Measurements from ENCODE around the gene CIAO3. TPM values are rescaled to one million over a fixed set of nuclear protein-coding genes. Genes with fewer than 3 reads are reported as not detected.

Gene CIAO3
- total RNA-seq, 1 experiment from 2014 or later: 21.9 TPM

GRCh38 chr16:761625-762513 is 21.1 kb upstream of the CIAO3 start:
- Histone ChIP-seq H2BK120ac (ENCODE audit: low read depth, low read length, poor library complexity, severe bottlenecking) (no peak overlapping the region), H2AK5ac (ENCODE audit: insufficient read length, low read length) (no peak overlapping the region)
- WGBS (ENCODE audit: extremely low coverage, insufficient read length, low lambda C conversion rate): no CpG with 5 or more reads among the region's 22 CpGs

More at GRCh38 chr16:761625-762513, 21.1 kb upstream of the CIAO3 start:
- H2BK20ac ChIP-seq (ENCODE audit: low read depth, low read length, poor library complexity, severe bottlenecking): no peak overlapping the region
- Mint-ChIP-seq H3K4me3 (no peak overlapping the region), H3K4me1 (peaks cover 5 to 10% of the 10 kb centered on the region in 2 experiments), H3K36me3 (ENCODE audit: insufficient read depth in 1 of 3, low read depth in 3 of 3) (no peaks in the 10 kb centered on the region), H3K27me3 (ENCODE audit: low read depth) (peaks cover 16% of the 10 kb centered on the region), H3K9me3 (no peaks in the 10 kb centered on the region), H3K27ac (no peak overlapping the region)
- no peak overlapping the region for H3K56ac ChIP-seq (ENCODE audit: insufficient read length, low read depth, low read length)
- no peak overlapping the region for H4K91ac ChIP-seq (ENCODE audit: insufficient read length, low read depth, low read length)
- H2BK5ac ChIP-seq (ENCODE audit: insufficient read length, low read length): no peak overlapping the region
- no peak overlapping the region for H3K27ac ChIP-seq (ENCODE audit: insufficient read length, low read depth, low read length)
- no peak overlapping the region for H3K4me2 ChIP-seq (ENCODE audit: insufficient read depth, insufficient read length, low read length)
- H4K8ac ChIP-seq (replicated peaks; ENCODE audit: insufficient read length, low read depth, low read length): no peak overlapping the region
- no peaks in the 10 kb centered on the region for H4K20me1 ChIP-seq (ENCODE audit: control insufficient read depth, insufficient read depth, insufficient read length)
- H2BK12ac ChIP-seq (ENCODE audit: insufficient read length, low read depth, low read length): no peak overlapping the region
- no peak overlapping the region for H2BK15ac ChIP-seq (ENCODE audit: low read depth, low read length)
- H3K14ac ChIP-seq (ENCODE audit: insufficient read depth, low read length): no peak overlapping the region
- H3K27me3 ChIP-seq (ENCODE audit: insufficient read depth, low read length): no peaks in the 10 kb centered on the region
- H3K9me3 ChIP-seq (ENCODE audit: control insufficient read depth, low read depth, low read length): no peaks in the 10 kb centered on the region
- no peak for TF ChIP-seq CTCF (conservative IDR thresholded peaks at IDR 0.05)
- no peak overlapping the region for H3K9ac ChIP-seq (ENCODE audit: extremely low read depth, insufficient read length, low read length)
- no peaks in the 10 kb centered on the region for H3K79me1 ChIP-seq (ENCODE audit: insufficient read depth, low read depth, low read length, poor library complexity, severe bottlenecking)
- no peak overlapping the region for H3K23ac ChIP-seq (ENCODE audit: insufficient read length, low read depth, low read length)
- no peak overlapping the region for H3T11ph ChIP-seq (ENCODE audit: low read length)
- DNase-seq: no peak
- H3K23me2 ChIP-seq (ENCODE audit: insufficient read length, low read depth, low read length, poor library complexity, severe bottlenecking): no peaks in the 10 kb centered on the region
- H3K4ac ChIP-seq (ENCODE audit: low read depth, low read length): no peak overlapping the region
- H3K79me2 ChIP-seq (ENCODE audit: insufficient read depth, low read length): no peaks in the 10 kb centered on the region
- H4K5ac ChIP-seq (ENCODE audit: insufficient read length, low read depth, low read length): no peak overlapping the region
- no peaks in the 10 kb centered on the region for H3K4me1 ChIP-seq (ENCODE audit: insufficient read depth, low read length)
- no peak overlapping the region for H2AFZ ChIP-seq (ENCODE audit: low read length)
- no peak overlapping the region for H3K18ac ChIP-seq (ENCODE audit: insufficient read length, low read depth, low read length)

Measured in H9 (cell line).